T-helper 1 cell treated with Interleukin-12 subunit alpha and Interleukin-12 subunit beta and Interleukin-4 antibody, amounts not matched to agents 30 ng/mL and 1 ng/mL, for 36 hours (primary cell): ENCODE measurements around the gene GUCA1A. TPM values are rescaled to one million over a fixed set of nuclear protein-coding genes. Genes with fewer than 3 reads are reported as not detected.
"Not testable (repeated sequence)": the region's sequence is repeated elsewhere in the genome, so short reads cannot be mapped to it uniquely, and the experiment has no call there.

Source experiments
- intact Hi-C: fragments of 100-400 bp; cut with micrococcal nuclease; formaldehyde crosslinking; loops from one replicate; pipeline ENCODE4 v1.15.1; 2024
- total RNA-seq: library from RNA; stranded (reverse); gene quantifications from 2 replicates; pipeline ENCODE4 v1.2.3, GENCODE V29; 2022

Gene GUCA1A
- total RNA-seq, 1 donor from 2014 or later, result not detected

DNA sequence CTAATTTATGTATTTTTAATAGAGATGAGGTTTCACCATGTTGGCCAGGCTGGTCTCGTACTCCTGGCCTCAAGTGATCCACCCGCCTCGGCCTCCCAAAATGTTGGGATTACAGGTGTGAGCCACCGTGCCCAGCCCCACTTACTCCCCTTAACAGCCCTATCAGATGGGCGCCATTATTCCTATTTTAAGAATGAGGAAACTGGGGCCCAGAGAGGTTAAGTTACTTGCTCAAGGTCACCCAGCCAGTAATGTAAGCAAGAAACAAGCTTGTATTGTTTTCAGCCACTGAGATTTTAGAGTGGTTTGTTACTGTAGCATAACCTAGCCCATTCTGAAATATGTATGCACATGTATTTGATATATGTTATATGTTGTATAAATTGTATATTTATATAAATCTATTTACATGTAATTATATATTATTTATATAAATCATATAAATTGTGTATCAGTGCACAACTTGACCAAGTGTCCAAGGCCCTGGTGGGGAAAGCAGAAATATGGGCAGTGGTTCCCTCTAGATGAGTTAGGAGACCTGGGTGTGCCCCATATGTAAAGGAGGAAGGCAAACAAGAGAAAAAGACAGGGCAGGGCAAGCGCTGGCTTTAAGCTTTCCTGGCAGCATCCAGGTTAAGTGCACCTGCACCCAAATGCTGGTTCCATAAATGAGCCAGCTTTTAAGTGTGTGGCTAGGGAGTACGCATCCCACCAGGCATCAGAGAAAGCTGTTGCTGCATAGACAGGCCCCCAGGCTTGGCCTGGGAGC, 1.2 kb upstream of the GUCA1A start:
- intact Hi-C loops, result no loop called here

DNA sequence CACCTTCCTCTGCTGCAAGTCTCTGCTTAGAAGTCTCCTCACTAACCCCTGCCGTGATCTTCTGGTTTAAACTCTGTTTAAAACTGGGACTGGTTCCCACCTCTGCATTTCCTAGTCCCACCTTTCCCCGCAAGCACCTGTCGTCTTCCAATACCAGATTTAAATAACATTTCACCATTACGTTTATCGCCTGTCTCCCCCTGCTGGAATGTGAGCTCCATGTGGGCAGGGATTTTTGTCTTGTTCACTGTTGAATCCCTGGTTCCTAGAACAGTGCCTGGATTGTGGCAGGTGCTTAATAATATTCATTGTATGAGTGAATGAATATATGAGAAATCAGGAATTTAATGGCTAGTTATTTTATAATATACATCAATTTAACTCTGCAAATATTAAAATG, 2.7 kb downstream of the GUCA1A start:
- intact Hi-C loops, result no loop called here

DNA sequence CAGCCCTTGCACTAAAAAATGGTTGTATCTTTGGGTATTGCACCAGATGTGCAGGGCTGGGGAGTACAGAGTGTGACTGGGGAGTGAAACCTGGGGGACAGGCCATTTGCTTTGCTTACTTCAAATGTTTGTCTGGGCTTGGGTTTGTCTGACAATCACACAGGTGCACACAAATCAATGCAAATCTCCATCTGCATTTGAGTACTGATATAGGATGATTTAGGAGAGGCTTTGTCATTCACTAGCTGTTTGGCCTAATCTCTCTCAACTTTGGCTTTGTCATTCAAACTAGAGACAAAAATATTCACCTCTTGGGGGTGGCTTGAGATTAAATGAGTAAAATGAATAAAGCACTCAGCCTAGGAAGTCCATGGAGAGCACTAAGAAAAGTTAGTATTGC, 3.8 kb downstream of the GUCA1A start:
- intact Hi-C loops, result no loop called here

DNA sequence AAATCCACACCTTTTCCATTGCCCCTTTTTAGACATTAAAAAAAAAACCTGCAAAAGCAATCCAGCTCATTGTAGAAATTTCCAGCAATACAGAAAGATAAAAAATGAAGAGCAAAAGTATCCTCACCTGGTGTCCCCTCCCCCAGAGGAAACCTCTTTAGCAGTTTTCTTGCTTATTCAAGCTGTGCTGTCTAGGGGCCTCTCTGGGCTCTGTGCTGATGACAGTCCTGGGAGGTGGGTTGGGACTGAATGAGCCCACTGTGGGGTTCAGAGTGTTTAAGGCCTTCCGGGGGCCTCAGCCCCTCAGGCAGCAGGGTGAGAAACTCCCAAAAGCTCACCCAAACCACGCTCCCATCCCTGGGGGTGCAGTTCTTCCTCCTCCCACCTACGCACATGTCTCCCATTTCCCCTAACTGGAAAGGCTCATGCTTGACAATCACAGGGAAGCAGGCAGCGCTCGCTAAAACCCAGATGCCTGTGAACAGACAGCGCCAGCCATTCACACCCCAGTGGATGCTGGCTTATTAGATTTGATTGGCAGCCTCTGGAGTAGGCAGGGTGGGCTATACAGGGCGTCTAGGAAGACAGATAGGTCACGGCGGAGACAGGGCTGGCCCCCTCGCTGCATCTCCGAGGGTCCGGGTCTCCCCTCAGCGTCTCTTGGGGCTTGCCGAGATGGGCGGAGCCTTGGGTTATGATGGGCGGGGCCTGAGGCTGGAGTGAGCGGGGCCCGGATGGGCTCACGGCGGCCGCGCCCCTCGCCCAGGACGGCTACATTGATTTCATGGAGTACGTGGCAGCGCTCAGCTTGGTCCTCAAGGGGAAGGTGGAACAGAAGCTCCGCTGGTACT, 4.6 kb downstream of the GUCA1A start:
- intact Hi-C loops, result no loop called here

DNA sequence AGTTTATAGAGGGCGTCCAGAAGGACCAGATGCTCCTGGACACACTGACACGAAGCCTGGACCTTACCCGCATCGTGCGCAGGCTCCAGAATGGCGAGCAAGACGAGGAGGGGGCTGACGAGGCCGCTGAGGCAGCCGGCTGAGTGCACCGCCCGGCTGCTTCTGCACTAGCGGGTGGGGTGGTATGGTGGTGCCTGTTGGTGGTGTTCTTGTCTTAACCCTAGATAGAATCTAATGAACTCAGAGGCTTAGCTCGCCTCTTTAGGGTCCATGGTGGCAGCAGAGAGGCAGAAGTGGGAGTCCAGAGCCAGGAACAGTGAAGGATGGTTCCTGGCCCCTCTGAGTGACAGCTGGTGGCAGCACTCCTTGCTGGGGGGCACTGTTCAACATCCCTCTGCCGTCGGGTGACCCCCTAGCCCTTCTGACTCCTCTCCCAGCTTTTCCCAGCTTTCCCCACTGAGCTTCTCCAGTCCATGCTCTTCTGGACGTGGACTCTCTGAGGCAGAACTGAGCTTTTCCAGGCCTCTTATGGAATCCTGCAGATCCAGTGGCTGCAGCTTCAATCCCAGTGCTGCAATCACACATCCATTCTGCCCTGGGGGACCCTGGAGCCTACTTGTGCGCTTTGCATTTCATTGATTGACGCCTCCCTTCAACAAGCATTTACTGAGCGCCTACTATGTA, 6.2 kb downstream of the GUCA1A start:
- intact Hi-C loops, result no loop called here

DNA sequence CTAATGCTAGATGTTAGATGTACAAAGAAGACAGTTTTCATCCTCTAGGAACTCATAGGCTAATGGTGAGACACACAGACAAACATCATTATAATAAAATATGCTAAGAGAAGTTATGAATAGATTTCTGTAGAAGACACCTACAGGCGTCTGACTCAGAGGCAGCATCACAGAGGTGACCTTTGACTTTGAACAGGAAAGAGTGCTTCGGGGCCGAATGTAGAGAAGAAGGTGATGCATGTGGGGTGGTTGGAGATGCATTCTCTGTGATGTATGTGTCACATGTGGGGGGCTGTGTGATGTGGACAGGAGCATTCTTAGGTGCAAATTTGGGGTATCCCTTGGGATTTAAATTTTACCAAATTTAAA, 6.8 kb downstream of the GUCA1A start:
- intact Hi-C loops, result no loop called here

DNA sequence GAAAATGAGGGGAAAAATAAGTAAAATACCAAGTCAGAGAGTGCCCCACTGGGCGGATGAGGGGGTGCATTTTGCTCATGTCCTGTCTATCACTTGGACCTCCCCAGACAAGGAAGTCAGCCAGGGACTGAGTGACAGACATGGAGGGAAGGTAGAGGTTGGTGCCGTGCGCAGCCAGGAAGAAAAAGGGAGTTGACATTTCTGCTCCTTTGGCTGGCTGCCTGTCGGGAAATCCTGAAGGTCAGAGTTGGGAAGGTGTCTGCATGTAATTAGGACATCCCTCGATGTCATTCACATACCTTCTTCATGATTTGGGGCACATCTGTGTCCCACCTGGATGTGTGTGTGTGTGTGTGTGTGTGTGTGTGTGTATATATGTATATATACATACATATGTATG, 8.9 kb downstream of the GUCA1A start:
- intact Hi-C loops, result no loop called here

DNA sequence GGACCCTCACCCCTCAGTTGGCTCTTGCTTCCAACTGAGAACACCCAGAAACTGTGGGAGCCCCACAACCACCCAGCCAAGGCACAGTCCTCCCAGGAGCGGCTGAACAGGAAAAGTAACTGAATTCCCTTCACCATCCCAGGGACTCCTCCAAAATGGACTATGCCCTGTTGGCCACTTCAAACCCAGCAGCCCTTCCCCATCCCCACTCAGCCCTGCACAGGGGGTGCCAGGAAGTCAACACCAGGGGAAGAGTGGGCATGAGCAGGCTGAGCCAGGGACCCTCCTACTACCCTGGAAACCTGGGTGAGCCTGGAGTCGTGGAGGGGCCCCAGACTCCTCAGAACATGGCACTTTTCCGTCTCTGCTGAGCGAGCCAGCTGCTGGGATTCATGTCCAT, 11.3 kb downstream of the GUCA1A start:
- intact Hi-C loops, result no loop called here

DNA sequence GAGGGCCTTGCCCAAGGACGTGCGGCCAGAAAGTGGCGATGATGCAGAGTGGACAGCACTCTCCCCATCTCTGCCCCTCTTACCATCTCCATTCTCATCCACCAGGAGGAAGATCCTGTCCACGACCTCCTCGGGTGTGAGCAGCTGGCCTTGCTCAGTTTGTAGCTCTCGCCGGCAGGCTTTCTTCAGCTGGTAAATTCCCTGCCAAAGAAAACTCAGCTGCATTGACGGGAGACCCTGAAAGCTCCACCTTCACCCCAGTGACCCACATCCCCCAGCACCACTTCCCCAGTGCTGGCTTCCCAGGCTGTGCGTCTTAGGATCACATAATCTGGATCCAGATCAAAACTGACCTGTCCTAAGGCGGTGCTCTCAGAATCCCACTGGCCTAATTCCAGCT, 12.4 kb downstream of the GUCA1A start:
- intact Hi-C loops, result no loop called here

DNA sequence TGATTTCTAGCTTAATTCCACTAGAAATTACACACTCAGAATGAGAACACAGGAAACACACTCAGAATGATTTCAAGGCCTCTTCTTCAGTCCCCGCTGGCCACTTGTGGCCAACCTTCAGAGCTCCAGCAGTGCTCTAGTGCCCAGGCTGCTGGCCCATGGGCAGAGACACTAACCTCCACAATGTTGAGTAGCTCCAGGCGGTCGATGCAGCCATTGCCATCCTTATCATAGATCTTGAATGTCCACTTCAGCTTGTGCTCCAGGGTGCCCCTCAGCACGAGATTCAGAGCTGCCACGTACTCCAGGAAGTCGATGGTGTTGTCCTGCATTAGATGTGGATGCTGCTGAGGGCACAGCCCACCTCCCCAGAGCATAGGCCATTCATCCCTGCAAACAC, 15.2 kb downstream of the GUCA1A start:
- intact Hi-C loops, result no loop called here

DNA sequence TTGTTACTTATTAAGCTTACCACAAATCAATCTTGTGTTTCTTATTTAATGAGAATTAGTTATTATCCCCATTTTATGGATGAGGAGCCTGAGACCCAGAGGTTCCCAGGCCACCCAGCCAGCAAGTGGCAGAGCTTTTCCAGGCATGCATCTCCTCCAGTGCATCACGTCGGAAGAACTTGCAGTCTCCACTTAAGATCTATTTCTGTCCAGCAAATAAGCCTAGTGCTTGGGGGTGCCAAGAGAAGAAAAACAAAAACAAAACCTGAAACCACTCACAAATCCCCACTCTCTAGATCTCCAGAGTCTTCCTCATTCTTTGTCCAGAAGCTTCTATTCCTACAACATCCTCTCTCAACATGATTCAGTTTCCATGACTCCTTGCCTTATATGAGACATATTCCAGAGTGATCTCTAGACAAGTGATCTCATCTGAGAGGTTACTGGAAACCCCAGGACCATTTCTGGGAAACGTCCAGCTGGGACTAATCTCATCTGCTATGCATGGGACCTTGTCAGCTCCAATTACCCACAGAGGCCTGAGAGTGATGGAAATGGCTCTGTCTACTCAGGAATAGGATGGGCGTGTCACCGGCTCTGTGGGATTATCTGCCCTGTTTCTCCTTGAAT, 17.5 kb downstream of the GUCA1A start:
- intact Hi-C loops, result no loop called here

DNA sequence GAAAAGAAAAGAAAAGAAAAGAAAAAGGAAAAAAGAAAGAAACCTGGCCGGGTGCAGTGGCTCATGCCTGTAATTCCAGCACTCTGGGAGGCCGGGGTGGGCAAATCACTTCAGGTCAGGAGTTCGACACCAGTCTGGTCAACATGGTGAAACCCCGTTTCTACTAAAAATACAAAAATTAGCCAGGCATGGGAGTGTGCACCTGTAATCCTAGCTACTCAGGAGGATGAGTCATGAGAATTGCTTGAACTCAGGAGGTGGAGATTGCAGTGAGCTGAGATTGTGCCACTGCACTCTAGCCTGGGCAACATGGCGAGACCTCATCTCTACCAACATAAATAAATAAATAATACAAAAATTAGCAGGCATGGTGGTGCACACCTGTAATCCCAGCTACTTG, 19.2 kb downstream of the GUCA1A start:
- intact Hi-C loops, result not testable (repeated sequence)

DNA sequence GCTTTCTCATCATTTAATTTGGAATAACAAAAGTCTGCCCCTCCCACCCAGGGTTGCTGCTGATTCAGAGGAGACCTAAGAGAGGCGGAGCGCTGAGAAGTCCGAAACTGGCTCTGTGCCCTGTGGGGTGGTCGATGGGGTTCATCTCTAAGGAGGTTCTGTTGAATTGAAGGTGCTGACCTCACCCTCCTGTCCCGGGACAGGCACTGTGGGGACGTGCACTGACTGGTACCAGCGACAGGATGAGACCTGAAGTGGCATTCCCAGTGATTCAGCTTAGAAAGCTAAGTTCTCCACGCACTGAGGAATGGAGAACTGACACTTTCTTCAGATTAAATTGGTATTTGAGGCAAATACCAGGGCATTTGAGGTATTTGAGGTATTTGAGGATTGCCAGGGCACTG, 20.3 kb downstream of the GUCA1A start:
- intact Hi-C loops, result no loop called here

DNA sequence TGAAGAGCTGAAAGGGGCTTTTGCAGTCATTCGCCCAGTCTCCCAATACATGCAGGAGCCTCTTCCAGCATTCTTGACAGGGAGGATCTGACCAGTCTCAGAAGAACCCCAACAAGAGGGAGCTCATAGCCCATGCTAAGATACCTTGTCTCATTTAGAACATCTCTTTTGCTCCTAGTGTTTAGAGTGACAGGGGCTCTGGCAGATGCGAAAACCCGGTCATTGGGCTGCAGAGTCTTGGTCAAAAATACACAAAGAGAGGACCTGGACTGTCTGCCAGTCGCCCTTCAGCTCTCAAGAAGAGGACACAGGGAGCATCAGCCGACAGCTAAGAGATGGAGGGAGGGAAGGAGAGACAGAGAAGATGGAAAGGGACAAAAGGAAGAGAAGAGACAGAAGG, 20.9 kb downstream of the GUCA1A start:
- intact Hi-C loops, result no loop called here

DNA sequence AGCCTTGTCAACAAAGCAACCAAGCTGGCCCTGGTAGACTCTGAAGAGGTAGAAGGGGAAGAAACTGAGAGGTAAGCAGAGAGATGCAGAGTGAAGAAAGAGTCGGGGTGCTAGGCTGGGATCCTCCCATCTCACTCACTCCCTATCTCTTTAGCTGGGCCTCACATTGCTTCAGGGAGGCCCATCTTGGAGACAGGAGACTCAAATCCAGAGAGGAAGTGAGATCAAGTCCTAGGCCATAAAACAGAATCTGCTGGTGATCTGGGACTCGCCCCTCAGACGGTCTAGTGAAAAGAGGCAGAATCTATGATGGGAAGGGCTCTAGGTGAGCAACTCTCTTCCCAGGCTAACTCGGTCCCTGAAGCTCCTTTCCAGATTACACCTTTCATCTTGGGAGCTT, 22.3 kb downstream of the GUCA1A start:
- intact Hi-C loops, result no loop called here

DNA sequence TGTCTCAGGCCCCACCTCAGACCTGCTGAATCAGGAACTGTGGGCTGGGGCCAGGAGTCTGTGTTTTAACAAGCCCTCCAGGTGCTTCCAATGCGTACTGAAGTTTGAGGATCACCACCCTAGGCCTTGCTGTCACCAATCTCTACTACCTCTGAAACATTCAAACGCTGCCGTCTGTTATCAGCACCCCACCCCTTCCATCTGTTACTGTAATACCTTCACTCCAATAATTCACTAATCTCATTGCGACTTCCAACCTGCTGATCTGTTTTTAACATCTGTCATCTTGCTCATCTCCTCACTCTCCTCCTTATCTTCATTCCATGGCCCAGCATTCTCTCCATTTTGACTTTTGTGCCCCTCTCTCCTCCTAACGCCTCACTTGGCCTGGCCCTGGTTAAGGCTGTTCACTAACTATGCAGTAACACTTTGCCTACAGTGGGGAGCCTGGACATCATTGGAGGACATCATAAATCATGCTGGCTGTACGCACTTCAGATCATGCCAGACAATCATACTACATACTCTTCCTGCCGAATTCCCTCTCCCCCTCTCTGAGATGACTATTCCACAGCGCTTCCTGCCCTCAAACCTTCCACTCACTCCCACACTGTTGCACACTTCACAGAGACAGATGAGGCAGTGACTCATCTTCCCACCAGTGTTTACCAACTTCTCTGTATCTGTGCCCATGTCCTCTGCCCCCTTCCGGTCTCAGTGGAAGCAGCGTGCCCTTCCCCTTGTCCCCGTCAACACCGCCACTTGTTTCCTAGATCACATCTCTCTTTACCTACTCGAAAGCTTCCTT, 24.6 kb downstream of the GUCA1A start:
- intact Hi-C loops, result no loop called here

DNA sequence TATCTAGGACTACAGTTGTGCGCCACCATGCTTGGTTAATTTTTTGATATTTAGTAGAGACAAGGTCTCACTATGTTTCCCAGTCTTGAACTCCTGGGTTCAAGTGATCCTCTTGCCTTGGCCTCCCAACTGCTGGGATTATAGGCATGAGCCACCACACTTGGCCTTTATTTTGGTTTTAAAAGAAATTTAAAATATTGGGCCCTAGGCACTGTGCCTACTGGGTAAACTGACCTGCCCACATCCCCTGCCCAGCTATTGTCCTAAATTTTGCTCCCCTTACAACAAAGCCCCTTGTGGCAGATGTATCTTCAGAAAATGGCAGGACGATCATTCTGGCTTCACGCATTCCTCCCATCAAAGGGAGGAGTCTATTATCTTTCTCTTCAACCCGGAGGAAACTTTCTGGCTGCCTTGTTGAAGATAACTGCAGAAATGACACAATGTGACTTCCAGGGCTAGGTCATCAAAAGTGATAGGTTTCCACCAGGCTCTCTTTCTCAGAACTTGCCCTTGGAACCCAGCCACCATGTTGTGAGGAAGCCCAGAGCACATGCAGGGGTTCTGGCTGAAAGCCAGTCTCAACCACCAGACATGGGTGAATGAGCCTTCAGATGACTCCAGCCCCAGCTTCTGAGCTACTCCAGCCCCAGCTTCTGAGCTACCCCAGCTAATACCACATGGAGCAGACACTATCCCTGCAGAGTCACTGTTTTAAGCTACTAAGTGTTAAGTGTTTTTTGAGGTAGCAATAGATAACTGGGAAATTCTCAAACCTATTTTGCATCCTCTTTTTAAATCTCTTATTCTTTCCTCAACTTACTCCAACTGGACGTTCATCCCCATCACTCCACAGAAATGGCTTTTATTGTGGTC, 26.2 kb downstream of the GUCA1A start:
- intact Hi-C loops, result no loop called here

DNA sequence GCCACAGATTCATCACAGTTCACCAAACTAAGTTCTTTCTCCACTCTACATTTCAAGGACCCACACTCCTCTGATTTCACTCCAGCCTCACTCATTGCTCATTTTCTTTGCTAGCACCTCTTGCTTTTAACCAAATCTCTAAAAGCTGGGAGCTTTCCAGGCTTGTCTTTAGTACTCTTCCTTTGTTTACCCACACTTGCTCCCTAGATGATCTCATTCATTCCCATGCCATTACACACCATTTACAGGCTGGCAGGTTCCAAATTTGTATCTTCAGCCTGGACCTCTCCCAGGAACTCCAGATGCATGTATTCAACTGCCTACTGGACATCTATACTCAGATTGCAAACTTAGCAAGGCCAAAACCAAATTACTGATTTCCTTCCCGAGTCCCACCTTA, 26.9 kb downstream of the GUCA1A start:
- intact Hi-C loops, result no loop called here

DNA sequence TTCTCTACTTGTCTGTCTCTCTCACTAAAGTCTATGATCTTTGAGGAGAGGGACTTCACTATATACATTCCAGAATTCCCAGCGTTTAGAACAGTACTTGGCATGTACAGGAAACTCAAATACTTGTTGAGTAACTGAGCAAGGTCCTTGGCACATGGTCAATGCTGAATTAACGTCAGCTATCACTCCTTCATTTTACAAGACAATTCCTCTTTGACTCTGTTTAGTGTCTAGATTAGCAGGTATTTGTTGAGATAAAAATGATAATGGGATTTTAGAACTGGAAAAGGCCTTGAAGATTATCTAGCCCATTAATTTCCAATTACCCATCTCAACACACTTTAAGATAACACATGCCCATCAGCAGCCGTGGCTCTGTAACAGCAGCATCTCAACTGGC, 28.2 kb downstream of the GUCA1A start:
- intact Hi-C loops, result no loop called here
